ENCODE measurements around the gene AEBP2.

AEBP2 gene

DNA sequence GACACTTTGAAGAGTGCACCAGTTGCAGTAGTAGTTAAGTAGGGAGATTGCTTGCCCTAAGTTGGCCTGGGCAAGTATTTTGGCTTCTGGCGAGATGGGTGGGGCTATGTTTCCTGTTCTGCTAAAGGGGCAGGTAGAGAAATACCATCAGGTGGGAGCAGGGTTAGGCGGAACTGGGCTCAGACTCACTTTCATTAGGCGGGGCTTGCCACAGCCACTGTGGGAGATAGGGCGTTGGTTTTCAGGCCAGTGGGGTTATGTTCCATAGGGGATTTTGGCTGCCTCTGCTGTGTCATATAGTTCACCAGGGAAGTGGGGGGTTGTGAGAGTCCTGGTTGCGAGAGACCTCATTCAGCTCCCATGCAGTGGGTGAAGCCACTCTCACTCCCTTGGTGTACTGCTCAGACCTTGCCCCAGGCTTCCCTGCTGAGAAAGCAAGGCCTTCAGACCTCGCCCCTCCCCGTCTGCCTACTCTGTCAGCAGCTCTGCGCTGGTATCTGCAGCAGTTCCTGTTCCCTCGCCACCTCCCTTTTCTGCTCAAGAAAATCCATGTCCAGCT, 43.3 kb downstream of the AEBP2 start:
- Histone ChIP-seq H3K27me3 (ENCODE audit: insufficient read depth, low read length) (no peaks in the 10 kb centered on the region), H3K4me3 (ENCODE audit: low read length) (no peak overlapping the region), H3K36me3 (ENCODE audit: insufficient read depth, low read length) (peaks cover 34% of the 10 kb centered on the region), H3K4me1 (ENCODE audit: insufficient read depth, low read length) (no peaks in the 10 kb centered on the region), H3K9me3 (ENCODE audit: low read length) (peaks cover 10% of the 10 kb centered on the region), H2AFZ (ENCODE audit: low read depth, low read length) (no peak overlapping the region)

- Histone ChIP-seq H3K4me3 (ENCODE audit: low read length) (no peak overlapping the region), H3K9me3 (ENCODE audit: low read length) (peaks cover 10% of the 10 kb centered on the region), H3K27me3 (ENCODE audit: insufficient read depth, low read length) (no peaks in the 10 kb centered on the region), H2AFZ (ENCODE audit: low read depth, low read length) (no peak overlapping the region), H3K4me1 (ENCODE audit: insufficient read depth, low read length) (no peaks in the 10 kb centered on the region), H3K36me3 (ENCODE audit: insufficient read depth, low read length) (peaks cover 29% of the 10 kb centered on the region)
These were observed 44.4 kb downstream of the AEBP2 start for GRCh38 chr12:19483727-19484126.

DNA sequence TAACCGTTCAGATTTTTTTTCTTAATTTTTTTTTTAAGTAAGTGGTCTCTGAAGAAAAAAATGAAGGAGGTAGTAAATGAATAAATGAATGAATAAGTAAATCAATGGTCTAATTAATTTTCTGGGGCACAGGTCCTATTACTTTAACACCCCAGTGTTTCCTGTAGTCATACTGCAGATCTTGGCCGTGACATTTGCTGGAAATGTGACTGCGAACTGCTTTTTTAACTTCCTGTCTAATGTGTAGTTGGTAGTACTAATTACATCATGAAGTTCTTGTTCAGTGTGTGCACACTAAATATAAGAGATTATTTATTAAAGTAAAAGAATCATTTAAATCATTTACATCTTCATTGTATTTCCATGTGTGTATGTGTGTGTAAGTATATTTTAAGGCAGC, 45.4 kb downstream of the AEBP2 start:
- Histone ChIP-seq H2AFZ (ENCODE audit: low read depth, low read length) (no peak overlapping the region), H3K9me3 (ENCODE audit: low read length) (peaks cover 6% of the 10 kb centered on the region), H3K4me3 (ENCODE audit: low read length) (no peak overlapping the region), H3K36me3 (ENCODE audit: insufficient read depth, low read length) (peaks cover 23% of the 10 kb centered on the region), H3K27me3 (ENCODE audit: insufficient read depth, low read length) (no peaks in the 10 kb centered on the region), H3K4me1 (ENCODE audit: insufficient read depth, low read length) (no peaks in the 10 kb centered on the region)

DNA sequence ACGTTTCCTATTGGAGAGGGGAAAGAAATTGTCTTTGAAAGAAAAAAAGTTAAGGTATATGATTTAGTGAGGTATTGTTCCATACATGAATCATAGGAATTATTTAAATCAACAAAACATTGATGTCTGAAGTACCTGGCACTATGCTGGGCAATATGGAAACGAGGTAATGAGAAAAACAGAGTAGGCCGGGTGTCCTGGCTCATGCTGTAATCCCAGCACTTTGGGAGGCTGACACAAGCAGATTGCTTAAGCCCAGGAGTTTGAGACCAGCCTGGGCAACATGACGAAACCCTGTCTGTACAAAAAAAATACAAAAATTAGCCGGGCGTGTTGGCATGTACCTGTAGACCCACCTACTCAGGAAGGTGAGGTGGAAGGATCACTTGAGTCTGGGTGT, 45.9 kb downstream of the AEBP2 start:
- no peaks in the 10 kb centered on the region for H3K4me1 ChIP-seq (ENCODE audit: insufficient read depth, low read length)
- H3K4me3 ChIP-seq (ENCODE audit: low read length), result no peak overlapping the region
- no peak overlapping the region for H2AFZ ChIP-seq (ENCODE audit: low read depth, low read length)
- peaks cover 23% of the 10 kb centered on the region for H3K36me3 ChIP-seq (ENCODE audit: insufficient read depth, low read length)
- H3K9me3 ChIP-seq (ENCODE audit: low read length), result peaks cover 4% of the 10 kb centered on the region
- no peaks in the 10 kb centered on the region for H3K27me3 ChIP-seq (ENCODE audit: insufficient read depth, low read length)

DNA sequence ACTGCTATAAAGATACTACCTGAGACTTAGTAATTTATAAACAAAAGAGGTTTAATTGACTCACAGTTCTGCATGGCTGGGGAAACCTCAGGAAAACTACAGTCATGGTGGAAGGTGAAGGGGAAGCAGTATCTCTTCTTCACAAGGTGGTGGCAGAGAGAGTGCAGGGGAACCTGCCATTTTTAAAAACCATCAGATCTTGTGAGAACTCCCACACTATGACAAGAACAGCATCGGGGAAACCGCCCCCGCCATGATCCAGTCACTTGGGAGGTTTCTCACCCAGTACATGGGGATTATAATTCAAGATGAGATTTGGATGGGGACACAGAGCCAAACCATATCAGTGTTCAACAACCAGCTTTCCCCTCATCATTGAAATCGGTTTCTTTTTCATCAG, 49.9 kb downstream of the AEBP2 start:
- no peaks in the 10 kb centered on the region for H3K4me1 ChIP-seq (ENCODE audit: insufficient read depth, low read length)
- H3K4me3 ChIP-seq (ENCODE audit: low read length), result no peak overlapping the region
- H3K9me3 ChIP-seq (ENCODE audit: low read length), result no peaks in the 10 kb centered on the region
- H3K36me3 ChIP-seq (ENCODE audit: insufficient read depth, low read length), result peaks cover 14% of the 10 kb centered on the region
- no peaks in the 10 kb centered on the region for H3K27me3 ChIP-seq (ENCODE audit: insufficient read depth, low read length)
- H2AFZ ChIP-seq (ENCODE audit: low read depth, low read length), result no peak overlapping the region

DNA sequence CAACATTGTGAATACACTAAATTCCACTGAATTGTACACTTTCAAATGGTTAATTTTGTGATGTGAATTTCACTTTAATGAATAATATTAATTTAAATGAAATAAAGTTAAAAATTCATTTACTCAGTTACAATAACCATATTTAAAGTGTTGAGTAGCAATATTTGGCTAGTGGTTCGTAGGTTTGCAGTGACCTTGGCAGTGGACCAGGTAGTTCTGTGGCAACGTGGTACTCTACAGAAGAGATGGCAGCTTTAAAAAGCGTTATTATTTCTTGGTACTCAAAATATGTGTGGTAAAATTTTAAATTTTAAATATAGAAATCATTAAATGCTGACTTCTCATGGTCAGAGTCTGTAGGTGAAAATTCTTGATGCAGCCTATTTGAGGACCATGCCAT, 51.6 kb downstream of the AEBP2 start:
- Histone ChIP-seq H3K4me1 (ENCODE audit: insufficient read depth, low read length) (peaks cover 1% of the 10 kb centered on the region), H3K9me3 (ENCODE audit: low read length) (no peaks in the 10 kb centered on the region), H3K4me3 (ENCODE audit: low read length) (no peak overlapping the region), H3K27me3 (ENCODE audit: insufficient read depth, low read length) (no peaks in the 10 kb centered on the region), H2AFZ (ENCODE audit: low read depth, low read length) (no peak overlapping the region), H3K36me3 (ENCODE audit: insufficient read depth, low read length) (peaks cover 23% of the 10 kb centered on the region)

- H3K4me1 ChIP-seq (ENCODE audit: insufficient read depth, low read length), result peaks cover 9% of the 10 kb centered on the region
- H3K36me3 ChIP-seq (ENCODE audit: insufficient read depth, low read length), result peaks cover 29% of the 10 kb centered on the region
- H2AFZ ChIP-seq (ENCODE audit: low read depth, low read length), result no peak overlapping the region
- H3K4me3 ChIP-seq (ENCODE audit: low read length), result no peak overlapping the region
- no peaks in the 10 kb centered on the region for H3K9me3 ChIP-seq (ENCODE audit: low read length)
- H3K27me3 ChIP-seq (ENCODE audit: insufficient read depth, low read length), result no peaks in the 10 kb centered on the region
These were observed 52.6 kb downstream of the AEBP2 start for GRCh38 chr12:19491863-19492262.

DNA sequence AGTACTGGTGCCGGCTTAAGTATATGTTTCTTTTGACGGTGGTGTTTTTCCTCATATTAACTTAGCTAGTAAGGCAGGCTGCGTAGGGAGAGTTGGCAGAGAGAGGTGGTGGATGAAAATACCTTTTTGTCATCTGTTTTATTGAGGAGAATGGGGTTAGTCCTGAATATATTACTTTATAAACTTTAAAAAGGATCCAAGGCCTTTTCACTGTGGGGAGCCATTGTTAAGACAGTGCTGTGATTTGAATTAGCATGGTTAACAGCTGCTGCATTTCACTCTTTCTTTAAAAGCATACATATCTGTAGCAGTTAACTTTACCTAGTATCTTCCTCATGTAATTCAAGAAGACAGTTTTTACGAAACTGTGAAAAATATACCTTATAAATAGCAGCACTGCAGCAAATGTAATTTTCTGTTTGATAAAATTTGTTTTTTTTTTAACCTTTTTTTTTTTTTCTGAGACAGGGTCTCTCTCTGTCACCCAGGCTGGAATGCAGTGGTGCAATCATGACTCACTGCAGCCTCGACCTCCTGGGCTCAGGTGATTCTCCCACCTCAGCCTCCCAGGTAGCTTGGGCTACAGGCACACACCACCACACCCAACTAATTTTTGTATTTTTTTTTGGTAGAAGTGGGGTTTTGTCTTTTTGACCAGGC, 57.1 kb downstream of the AEBP2 start:
- Histone ChIP-seq H2AFZ (ENCODE audit: low read depth, low read length) (no peak overlapping the region), H3K9me3 (ENCODE audit: low read length) (no peaks in the 10 kb centered on the region), H3K27me3 (ENCODE audit: insufficient read depth, low read length) (no peaks in the 10 kb centered on the region), H3K4me1 (ENCODE audit: insufficient read depth, low read length) (peaks cover 9% of the 10 kb centered on the region), H3K36me3 (ENCODE audit: insufficient read depth, low read length) (peaks cover 57% of the 10 kb centered on the region), H3K4me3 (ENCODE audit: low read length) (no peak overlapping the region)

DNA sequence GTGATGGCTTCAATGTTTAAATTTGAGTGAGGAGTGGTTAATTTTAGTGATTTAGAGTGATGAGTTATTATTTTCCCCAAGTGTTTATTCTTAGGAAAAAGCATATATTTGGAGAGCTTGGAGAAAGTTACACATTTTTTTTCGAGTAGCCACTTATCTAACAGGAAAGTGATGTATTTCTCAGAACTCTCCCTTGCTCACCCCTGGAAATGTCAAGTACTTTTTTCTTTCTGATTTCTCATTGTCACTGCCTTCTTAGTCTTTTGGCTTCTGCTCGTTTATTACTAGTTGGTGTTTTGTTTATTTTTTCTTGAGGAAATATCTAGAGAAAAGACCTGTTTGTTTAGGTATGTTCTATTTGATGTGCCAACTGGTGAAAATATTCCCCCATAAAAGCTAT, 58.8 kb downstream of the AEBP2 start:
- peaks cover 69% of the 10 kb centered on the region for H3K36me3 ChIP-seq (ENCODE audit: insufficient read depth, low read length)
- H3K4me1 ChIP-seq (ENCODE audit: insufficient read depth, low read length), result peaks cover 9% of the 10 kb centered on the region
- H3K9me3 ChIP-seq (ENCODE audit: low read length), result no peaks in the 10 kb centered on the region
- no peak overlapping the region for H3K4me3 ChIP-seq (ENCODE audit: low read length)
- H3K27me3 ChIP-seq (ENCODE audit: insufficient read depth, low read length), result no peaks in the 10 kb centered on the region
- no peak overlapping the region for H2AFZ ChIP-seq (ENCODE audit: low read depth, low read length)

GRCh38 chr12:19499030-19499429, 59.7 kb downstream of the AEBP2 start:
- Histone ChIP-seq H3K9me3 (ENCODE audit: low read length) (no peaks in the 10 kb centered on the region), H3K4me1 (ENCODE audit: insufficient read depth, low read length) (peaks cover 9% of the 10 kb centered on the region), H3K27me3 (ENCODE audit: insufficient read depth, low read length) (no peaks in the 10 kb centered on the region), H3K4me3 (ENCODE audit: low read length) (no peak overlapping the region), H2AFZ (ENCODE audit: low read depth, low read length) (no peak overlapping the region), H3K36me3 (ENCODE audit: insufficient read depth, low read length) (peaks cover 67% of the 10 kb centered on the region)

DNA sequence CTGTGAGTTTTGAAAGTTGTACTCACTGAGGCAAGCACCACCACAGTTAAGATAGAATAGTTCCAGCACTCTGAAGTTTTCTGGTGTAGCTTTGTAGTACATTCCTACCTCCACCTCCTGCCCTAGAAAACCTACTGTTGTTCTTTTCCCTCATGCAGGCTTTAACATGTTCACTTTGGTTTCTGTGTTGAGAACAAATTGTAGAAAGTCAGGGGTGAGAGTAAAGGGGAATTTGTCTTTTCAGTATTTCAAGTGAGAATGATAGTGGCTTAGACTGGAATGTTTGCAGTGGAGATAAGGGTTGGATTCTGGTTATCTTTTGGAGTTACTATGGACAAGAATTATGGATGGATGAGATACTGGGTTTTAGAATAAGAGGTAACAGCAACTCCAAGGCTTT, 67.2 kb downstream of the AEBP2 start:
- H3K9me3 ChIP-seq (ENCODE audit: low read length), result no peaks in the 10 kb centered on the region
- H3K4me1 ChIP-seq (ENCODE audit: insufficient read depth, low read length), result no peaks in the 10 kb centered on the region
- peaks cover 35% of the 10 kb centered on the region for H3K36me3 ChIP-seq (ENCODE audit: insufficient read depth, low read length)
- H3K27me3 ChIP-seq (ENCODE audit: insufficient read depth, low read length), result no peaks in the 10 kb centered on the region
- no peak overlapping the region for H3K4me3 ChIP-seq (ENCODE audit: low read length)
- H2AFZ ChIP-seq (ENCODE audit: low read depth, low read length), result no peak overlapping the region

DNA sequence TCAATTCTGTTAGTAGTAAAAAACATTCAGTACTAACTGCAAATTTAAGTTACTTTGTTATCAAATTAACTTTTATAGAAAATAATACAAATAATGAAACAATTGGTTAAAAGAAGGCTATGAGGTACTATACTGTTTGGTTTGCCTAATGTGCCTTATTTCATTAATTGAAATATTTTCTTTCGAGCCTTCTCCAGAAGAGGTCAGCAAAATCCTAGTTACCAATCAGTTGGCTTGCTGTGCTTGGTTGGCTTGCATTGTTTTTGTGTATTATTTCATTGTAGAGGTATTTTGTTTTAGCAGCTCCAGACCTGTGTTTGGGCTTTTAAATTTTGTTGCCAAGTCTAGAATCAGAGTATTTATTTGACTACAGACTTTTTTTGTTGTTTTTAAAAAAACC, 68.5 kb downstream of the AEBP2 start:
- Histone ChIP-seq H3K9me3 (ENCODE audit: low read length) (no peaks in the 10 kb centered on the region), H3K36me3 (ENCODE audit: insufficient read depth, low read length) (peaks cover 37% of the 10 kb centered on the region)

DNA sequence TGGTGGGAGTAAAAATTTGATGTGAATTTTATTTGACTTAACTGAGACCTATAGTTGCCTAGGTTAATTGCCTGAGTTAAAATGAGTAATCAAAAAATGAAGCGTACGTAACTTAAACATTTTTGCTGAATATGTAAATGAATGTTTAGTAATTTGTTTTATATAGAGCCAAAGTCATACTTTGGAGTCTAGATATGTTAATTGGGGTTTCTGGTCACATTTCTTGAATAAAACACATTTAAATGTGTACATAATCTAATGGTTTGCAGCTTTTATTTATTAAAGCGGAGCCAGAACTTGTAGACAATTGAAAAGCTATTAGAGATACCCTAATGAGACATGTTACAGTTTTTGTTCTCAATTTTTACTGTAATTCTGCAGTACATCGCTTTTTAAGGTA, 71.2 kb downstream of the AEBP2 start:
- H3K36me3 ChIP-seq (ENCODE audit: insufficient read depth, low read length), result peaks cover 45% of the 10 kb centered on the region
- H3K4me1 ChIP-seq (ENCODE audit: insufficient read depth, low read length), result no peaks in the 10 kb centered on the region
- no peak overlapping the region for H3K4me3 ChIP-seq (ENCODE audit: low read length)
- H3K9me3 ChIP-seq (ENCODE audit: low read length), result no peaks in the 10 kb centered on the region
- no peak overlapping the region for H2AFZ ChIP-seq (ENCODE audit: low read depth, low read length)
- no peaks in the 10 kb centered on the region for H3K27me3 ChIP-seq (ENCODE audit: insufficient read depth, low read length)

More for the DNA sequence above, 68.5 kb downstream of the AEBP2 start:
- Histone ChIP-seq H3K4me3 (ENCODE audit: low read length) (no peak overlapping the region), H3K27me3 (ENCODE audit: insufficient read depth, low read length) (no peaks in the 10 kb centered on the region), H3K4me1 (ENCODE audit: insufficient read depth, low read length) (no peaks in the 10 kb centered on the region), H2AFZ (ENCODE audit: low read depth, low read length) (no peak overlapping the region)

DNA sequence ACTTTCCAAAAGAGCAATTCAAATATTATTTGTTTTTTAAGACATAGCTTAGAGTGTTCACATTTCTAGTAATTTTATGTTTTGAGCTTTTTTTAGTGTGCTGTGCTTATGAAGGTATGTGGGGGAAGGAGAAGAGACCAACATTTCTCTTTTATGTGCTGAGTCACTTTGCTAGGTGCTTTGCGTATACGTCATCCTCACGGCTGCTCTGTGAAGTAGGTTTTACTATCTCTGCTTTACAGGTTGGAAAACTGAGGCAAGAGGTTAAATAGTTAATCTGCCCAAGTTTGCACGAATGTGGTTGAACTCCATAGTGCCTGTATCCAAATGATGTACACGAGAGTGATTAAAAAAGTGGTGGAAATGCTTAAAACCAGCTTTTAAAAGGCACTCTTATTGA, 75.9 kb downstream of the AEBP2 start:
- Histone ChIP-seq H3K4me3 (ENCODE audit: low read length) (no peak overlapping the region), H3K4me1 (ENCODE audit: insufficient read depth, low read length) (no peaks in the 10 kb centered on the region), H2AFZ (ENCODE audit: low read depth, low read length) (no peak overlapping the region), H3K9me3 (ENCODE audit: low read length) (no peaks in the 10 kb centered on the region), H3K27me3 (ENCODE audit: insufficient read depth, low read length) (no peaks in the 10 kb centered on the region), H3K36me3 (ENCODE audit: insufficient read depth, low read length) (peaks cover 54% of the 10 kb centered on the region)
